GM18873 (cell line): ENCODE results near the gene DOC2A.
"Not testable (repeated sequence)": the region's sequence is repeated elsewhere in the genome, so short reads cannot be mapped to it uniquely, and the experiment has no call there.

Source experiments
- ATAC-seq: cut with Tn5 transposase; IDR thresholded peaks from one replicate; pipeline ENCODE4 v1.9.1; 2021; ENCODE audit warnings: mild to moderate bottlenecking, moderate library complexity, moderate number of reproducible peaks; ENCODE audit not compliant: unreplicated experiment, low FRiP score

Gene DOC2A

GRCh38 chr16:30010844-30011713, at the start of gene DOC2A:
Gene DOC2A (minus strand): TSS chr16:30011027. CDS start chr16:30010222, 805 bp downstream.
- no peak for ATAC-seq

- no peak for ATAC-seq
These were observed 49.5 kb upstream of the DOC2A start for GRCh38 chr16:30060346-30060745.

GRCh38 chr16:30054959-30055553, 44.2 kb upstream of the DOC2A start:
- no peak for ATAC-seq

DNA sequence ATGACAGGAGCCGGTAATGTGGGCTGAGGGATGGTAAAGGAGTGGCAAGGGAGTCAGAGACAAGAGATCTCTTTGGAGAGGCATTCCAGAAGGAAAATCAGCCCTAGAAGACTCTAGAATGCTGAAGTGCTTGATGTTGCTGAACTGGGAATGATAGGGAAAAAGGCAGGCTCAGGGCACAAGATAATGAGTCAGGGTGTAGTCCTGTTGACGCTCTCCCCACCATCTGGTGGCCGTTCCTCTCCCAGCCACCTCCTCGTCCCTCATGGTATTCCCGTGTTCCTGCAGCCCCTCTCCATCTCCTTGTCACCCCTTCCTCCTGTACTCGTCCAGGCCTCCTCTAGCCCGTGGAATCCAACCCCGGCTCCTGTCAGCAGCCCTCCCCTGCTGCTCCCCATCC, 43.6 kb upstream of the DOC2A start:
- no peak for ATAC-seq

DNA sequence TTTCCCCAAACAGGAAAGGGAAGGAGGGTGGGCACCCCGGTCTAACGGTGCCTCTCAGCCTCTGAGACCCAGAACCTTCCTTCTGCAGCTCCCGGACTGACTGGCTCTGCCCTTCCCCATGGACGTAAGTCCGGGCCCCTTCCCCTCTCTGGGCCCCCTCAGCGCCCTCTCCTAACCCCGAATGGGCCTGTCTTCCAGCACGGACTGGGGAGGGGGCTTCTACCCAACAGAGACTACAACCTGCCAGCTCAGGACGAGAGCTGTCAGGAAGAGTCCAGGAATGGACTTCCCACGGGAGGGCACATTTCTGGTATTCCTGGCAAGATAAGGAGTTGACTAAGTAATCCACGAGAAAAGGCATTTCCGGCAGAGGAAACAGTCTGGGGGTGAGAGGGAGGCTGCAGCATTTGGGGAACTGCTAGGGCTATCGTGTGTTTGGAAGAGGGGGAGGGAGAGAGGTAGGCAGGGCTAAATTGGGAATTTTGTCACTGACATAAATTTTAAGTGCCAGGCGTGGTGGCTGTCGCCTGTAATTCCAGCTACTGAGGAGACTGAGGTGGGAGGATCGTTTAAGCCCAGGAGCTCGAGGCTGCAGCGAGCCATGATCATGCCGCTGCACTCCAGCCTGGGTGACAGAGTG, 42.7 kb upstream of the DOC2A start:
- no peak for ATAC-seq

DNA sequence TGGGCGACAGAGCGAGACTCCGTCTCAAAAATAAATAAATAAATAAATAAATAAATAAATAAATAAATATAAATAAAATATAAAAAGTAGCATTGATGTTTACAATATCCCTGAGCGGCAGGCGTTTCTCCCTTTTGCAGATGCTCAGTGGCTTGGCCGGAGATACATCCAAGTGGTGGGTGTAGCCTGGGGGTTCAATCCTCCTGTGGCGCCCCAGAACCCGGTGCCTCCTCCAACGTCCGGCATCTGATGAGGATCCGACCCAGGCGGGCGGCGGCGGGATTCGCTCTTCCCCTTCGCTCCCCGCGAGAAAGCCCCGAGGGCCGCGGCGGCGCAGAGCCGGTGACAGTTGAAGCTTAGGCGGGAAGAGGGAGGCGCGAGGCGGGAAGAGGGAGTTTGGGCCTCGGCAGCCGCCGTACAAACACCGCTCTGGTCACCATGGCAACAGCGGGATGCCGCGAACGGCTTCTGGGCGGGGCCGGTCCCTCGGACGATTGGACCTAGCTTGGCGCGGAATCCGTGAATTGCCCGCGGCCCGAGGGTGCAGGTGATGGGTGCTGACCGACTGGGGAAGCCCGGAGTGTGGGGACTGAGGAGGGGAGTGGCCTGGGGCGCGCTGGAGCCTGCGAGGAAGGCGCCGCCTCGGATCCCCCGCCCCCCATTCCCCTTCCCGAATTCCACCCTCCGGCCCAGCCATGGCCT, 42.0 kb upstream of the DOC2A start:
- no peak for ATAC-seq

DNA sequence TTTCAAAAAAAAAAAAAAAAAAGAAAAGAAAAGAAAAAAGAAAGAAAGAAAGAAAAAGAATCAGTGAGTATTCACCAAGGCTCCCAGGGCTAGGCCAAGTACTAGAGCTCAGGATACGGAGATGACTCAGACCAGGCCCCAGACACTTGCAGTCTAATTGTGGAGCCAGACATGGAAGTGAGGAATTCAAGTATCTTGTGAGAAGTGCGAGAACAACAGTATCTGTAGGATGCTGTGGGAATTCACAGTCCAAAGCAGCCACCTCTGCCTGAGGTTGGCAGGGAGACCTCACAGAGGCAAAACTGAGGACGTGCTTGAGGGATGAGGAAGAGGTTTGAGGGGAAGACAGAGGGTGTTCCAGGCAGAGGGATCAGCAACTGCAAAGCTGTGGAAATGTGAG, 40.7 kb upstream of the DOC2A start:
- no peak for ATAC-seq

DNA sequence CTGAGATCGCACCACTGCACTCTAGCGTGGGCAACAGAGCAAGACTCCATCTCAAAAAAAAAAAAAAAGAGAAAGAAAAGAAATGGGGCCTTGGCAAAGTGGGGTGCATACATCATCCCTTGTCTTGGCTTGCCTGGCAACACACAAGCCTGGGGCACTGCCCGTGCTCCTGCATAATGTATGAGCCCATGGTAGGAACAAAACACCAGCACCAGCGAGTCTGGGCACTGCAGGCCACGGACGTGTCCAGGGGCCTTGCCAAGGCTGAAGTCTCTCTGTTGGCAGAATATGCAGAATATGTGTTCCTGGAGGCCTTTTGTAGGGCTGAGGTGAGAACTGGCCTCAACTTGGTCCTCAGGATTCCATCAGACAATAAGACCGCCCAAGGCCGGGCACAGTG, 39.0 kb upstream of the DOC2A start:
- no peak for ATAC-seq

- ATAC-seq = no peak
These were observed 35.8 kb upstream of the DOC2A start for GRCh38 chr16:30046588-30046987.

DNA sequence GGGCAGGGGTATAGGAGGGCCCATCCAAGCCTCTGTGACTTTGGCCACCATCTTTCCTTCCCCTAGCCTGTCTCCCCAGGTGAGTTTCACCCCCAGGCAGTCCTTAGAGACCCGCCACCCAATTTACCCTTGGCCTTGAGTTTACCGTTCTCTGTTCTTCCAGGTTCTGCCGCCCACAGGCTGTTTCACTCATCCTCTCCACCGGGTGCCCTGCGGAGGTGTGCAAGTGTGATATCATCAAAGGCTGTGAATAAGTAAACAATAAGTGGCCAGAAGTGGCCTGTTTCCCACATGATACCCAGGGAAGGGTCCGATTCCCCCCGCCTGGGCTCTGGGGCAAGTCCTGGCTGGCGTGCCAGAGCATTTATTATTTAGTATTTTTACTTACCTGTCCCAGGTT, 35.4 kb upstream of the DOC2A start:
- ATAC-seq = no peak

DNA sequence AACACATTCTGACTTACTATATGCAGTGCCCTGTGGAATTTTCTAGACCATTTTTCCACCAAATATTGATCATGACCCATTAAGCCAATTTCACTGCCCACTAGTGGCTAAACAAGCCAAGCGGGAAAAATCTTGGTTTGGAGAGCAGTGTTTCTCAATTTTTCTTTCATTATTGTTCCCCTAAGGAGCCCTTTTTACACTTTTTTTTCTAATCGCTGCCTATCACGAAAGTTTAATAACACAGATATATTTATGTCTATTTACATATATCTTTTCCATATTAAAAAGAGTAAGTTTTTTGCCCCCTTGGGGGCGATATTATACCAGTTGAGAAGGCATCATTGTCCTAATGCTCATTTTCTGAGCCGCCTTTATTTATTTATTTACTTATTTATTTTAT, 31.0 kb upstream of the DOC2A start:
- no peak for ATAC-seq

DNA sequence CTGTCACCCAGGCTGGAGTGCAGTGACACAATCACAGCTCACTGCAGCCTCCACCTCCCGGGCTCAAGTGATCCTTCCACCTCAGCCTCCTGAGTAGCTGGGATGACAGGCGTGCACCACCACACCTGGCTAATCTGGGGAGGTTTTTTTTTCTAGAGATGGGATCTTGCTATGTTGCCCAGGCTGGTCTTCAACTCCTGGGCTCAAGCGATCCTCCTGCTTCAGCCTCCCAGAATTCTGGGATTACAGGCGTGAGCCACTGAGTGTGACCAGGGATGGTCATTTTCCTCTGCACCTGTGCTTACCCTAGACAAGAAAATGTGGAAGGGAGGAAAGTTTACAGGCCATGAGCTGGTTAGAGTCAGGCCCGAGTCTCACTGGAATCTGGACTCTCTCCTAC, 29.9 kb upstream of the DOC2A start:
- ATAC-seq = not testable (repeated sequence)

GRCh38 chr16:30040221-30040620, 29.4 kb upstream of the DOC2A start:
- no peak for ATAC-seq

DNA sequence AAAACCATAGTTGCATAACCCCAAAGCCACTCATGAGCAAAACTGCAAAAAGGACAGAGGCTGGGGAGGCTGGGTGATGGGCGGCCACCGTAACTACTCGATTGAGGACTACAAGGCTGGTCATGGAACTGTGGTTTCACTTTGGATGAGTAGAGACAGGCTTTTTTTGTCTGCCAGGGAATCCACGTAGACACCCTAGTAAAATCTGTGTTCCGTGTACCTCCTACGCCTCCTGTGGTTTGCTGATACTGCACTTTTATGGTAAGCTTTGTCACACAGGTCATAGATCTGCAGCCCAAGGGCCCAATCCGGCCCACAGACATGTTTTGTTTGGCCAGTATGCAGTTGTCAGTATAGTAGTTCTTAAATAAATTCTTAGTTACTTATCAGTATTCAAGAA, 22.4 kb upstream of the DOC2A start:
- ATAC-seq = no peak

- no peak for ATAC-seq
These were observed 21.4 kb upstream of the DOC2A start for GRCh38 chr16:30032083-30032819.

DNA sequence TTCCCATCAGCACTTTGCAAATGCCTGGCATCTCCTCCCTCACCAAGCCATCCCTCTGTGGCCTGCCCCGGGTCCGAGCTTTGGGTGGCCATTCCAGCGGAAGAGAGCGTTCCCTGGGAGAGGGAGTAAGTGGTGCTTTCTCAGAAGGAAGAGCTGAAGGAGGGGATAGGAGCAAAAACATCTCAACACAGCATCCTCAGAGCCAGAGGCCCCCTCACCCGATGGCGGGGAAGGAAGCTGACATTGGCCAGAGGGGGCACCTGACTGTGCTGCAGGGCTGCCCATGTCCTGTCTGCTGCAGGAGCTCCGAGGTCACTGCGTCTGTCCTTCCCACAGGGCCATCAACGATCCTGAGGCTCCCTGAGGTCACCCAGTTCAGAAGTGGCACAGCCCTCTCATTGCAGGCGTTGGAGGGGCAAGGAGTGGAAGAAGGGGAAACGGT, 20.7 kb upstream of the DOC2A start:
- ATAC-seq = no peak

DNA sequence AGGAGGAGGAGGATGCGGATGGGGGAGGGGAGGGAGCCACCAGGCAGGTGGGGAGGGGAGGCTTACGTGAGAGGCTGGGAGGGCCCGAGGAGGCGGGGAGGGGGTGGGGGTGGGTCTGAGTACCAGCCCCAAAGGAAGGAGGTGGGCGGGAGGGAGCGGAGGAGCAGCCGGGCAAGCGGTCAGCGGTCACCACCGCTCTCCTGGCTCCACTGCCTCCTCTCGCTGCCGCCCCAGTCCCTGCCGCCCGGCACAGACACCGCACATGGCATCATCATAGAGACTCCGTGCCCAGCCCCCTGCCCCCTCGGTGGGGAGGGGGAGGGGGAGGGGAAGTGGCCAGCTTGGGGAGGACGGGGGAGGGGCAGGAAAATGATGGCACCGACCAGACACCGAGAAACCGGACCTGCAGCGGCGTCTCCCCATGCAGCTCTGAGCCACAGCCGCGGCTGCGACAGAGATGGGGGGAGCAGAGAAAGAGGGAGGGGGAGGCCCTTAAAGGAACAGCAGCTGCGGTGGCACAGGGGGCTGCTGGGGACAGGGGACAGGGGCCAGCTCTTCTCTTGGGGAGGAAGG, 20.1 kb upstream of the DOC2A start, which contains the start of gene TLCD3B:
TSS of gene TLCD3B (minus strand) at position 431 of the 573 bp plus-strand sequence. CDS start 744 bp downstream, outside the sequence.
- ATAC-seq = no peak

- no peak for ATAC-seq
These were observed 19.3 kb upstream of the DOC2A start for GRCh38 chr16:30030011-30030685.

DNA sequence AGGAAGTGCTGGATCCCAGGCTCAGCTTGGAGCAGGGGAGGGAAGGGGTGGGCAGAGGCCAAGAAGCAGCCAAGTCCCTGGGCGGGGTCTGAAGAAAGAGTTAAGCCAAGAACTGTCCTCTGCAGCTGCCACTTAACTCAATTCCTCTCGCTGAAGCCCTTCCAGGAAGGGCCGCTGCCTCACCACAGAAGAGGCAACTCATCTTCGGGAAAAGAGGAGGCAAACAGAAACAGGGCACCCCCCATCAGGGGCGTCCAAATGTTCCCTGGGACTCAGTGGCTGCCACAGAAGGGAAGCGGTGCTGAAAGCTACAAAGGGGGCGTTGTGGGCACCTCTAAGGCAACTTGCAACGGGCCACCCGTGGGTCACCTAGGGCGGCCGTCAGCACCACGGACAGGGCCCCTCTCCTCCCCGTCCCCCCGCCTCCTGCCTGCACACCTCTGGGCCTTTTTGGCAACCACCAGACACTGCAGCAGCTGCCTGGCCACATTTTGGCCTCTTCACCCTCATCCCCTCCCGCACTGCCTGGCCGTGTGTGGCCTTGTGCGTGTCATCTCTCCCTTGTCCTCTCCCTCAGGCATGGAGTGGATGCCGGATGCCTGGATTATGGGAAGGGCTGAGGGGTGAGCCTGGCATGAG, 17.7 kb upstream of the DOC2A start:
- ATAC-seq = no peak
